IMR-90 (cell line): ENCODE data around the gene SLC4A2.

Source experiments
- BHLHE40 ChIP-seq: fragments of 150-350 bp; IDR thresholded peaks from 2 replicates; pipeline ENCODE4 v1.6.1; 2016; ENCODE audit warnings: mild to moderate bottlenecking, low read depth, low read length
- CEBPB ChIP-seq: IDR thresholded peaks from 2 replicates; pipeline ENCODE4 v1.6.1; 2012; ENCODE audit warnings: low read depth, low read length, improper control_type of control experiment
- CHD1 ChIP-seq: IDR thresholded peaks from 2 replicates; pipeline ENCODE4 v1.6.1; 2012; ENCODE audit warnings: low read depth, low read length, improper control_type of control experiment
- CTCF ChIP-seq: conservative IDR thresholded peaks from 2 replicates; pipeline ENCODE4 v1.5.1; 2012; ENCODE audit warnings: mild to moderate bottlenecking, low read depth, low read length, improper control_type of control experiment
- ELK1 ChIP-seq: fragments of 150-350 bp; IDR thresholded peaks from 2 replicates; pipeline ENCODE4 v1.6.1; 2016; ENCODE audit warnings: low read depth, mild to moderate bottlenecking, low read length, moderate library complexity, borderline replicate concordance
- MAZ ChIP-seq: IDR thresholded peaks from 2 replicates; pipeline ENCODE4 v1.6.1; 2012; ENCODE audit warnings: low read depth, mild to moderate bottlenecking, low read length, improper control_type of control experiment, moderate library complexity, borderline replicate concordance
- NFE2L2 ChIP-seq: fragments of 150-350 bp; IDR thresholded peaks from 2 replicates; pipeline ENCODE4 v1.6.1; 2016; ENCODE audit warnings: low read depth, mild to moderate bottlenecking, low read length
- POLR2A ChIP-seq: IDR thresholded peaks from 2 replicates; pipeline ENCODE4 v1.6.1; 2012; ENCODE audit warnings: mild to moderate bottlenecking, low read depth, low read length
- RAD21 ChIP-seq: IDR thresholded peaks from 2 replicates; pipeline ENCODE4 v1.6.1; 2012; ENCODE audit warnings: low read length, improper control_type of control experiment
- RCOR1 ChIP-seq: IDR thresholded peaks from 2 replicates; pipeline ENCODE4 v1.6.1; 2012; ENCODE audit warnings: mild to moderate bottlenecking, low read length, improper control_type of control experiment; ENCODE audit not compliant: insufficient replicate concordance
- USF2 ChIP-seq: fragments of 150-350 bp; IDR thresholded peaks from 2 replicates; pipeline ENCODE4 v1.6.1; 2017; ENCODE audit warnings: mild to moderate bottlenecking, antibody characterized with exemption, low read length, low read depth

- TF ChIP-seq CTCF: no peak
- no peak for TF ChIP-seq CHD1
- TF ChIP-seq POLR2A: no peak
- TF ChIP-seq NFE2L2: no peak
- TF ChIP-seq RAD21: no peak
- TF ChIP-seq ELK1: no peak
- TF ChIP-seq USF2: no peak
- TF ChIP-seq BHLHE40: no peak
- no peak for TF ChIP-seq RCOR1
- no peak for TF ChIP-seq CEBPB
- TF ChIP-seq MAZ: no peak
Observed at GRCh38 chr7:151118108-151119054, 59.0 kb downstream of the SLC4A2 start.
